B cell (primary cell): Measurements from ENCODE around the gene PEPD. TPM values are rescaled to one million over a fixed set of nuclear protein-coding genes. Genes with fewer than 3 reads are reported as not detected.

Experiments used
- ATAC-seq: fragments of 200-7000 bp; cut with Tn5 transposase; one replicate; pipeline ENCODE4 v1.10.0; 2021; ENCODE audit warnings: low read depth, mild to moderate bottlenecking, moderate number of reproducible peaks, moderate library complexity
- CTCF ChIA-PET: fragments of 350-600 bp; sonication (Branson Sonifier 250); formaldehyde crosslinking; loops from one replicate; lab custom pipeline; 2021; ENCODE audit warnings: antibody characterized with exemption, inconsistent platforms; lab: Charles Lee
- POLR2A ChIA-PET: fragments of 350-600 bp; sonication (Branson Sonifier 250); formaldehyde crosslinking; loops from one replicate; lab custom pipeline; 2021; ENCODE audit warnings: antibody characterized with exemption; lab: Charles Lee
- DNase-seq: peaks from one replicate; pipeline ENCODE4 v3.0.0; 2013
- H2AFZ ChIP-seq: 2 replicates; pipeline ENCODE4 v1.6.1; 2012; ENCODE audit warnings: mild to moderate bottlenecking, low read depth, low read length; ENCODE audit not compliant: insufficient read depth, poor library complexity, severe bottlenecking
- H3K27ac ChIP-seq, 2 donors: 1 replicate in 1 of 2; 2 replicates in 1 of 2; pipeline ENCODE4 v1.5.1; 2012 to 2013; ENCODE audit warnings: low read length in 2 of 2, mild to moderate bottlenecking in 2 of 2, moderate library complexity in 1 of 2
- H3K27me3 ChIP-seq, 4 experiments: fragments of 200-600 bp in 1 of 4; sonication (generic) in 1 of 4; replicated peaks in 1 of 4; 1 replicate in 2 of 4; 2 replicates in 2 of 4; pipeline versions ENCODE4 v1.6.1 to v1.7.0; 2013 to 2016; ENCODE audit warnings: low read length in 3 of 4, mild to moderate bottlenecking in 2 of 4, mixed read lengths in 1 of 4, moderate library complexity in 1 of 4; ENCODE audit not compliant: insufficient read depth in 4 of 4, control insufficient read depth in 3 of 4; ENCODE audit errors: control extremely low read depth in 1 of 4
- H3K36me3 ChIP-seq, 2 experiments: replicated peaks in 1 of 2; 1 replicate in 1 of 2; 2 replicates in 1 of 2; pipeline versions ENCODE4 v1.6.1 to v1.7.1; 2013; ENCODE audit warnings: low read length in 1 of 2; ENCODE audit not compliant: insufficient read depth in 2 of 2, control insufficient read depth in 1 of 2; ENCODE audit errors: control extremely low read depth in 1 of 2, extremely low read depth in 1 of 2
- H3K4me1 ChIP-seq, 2 donors: fragments of 200-600 bp in 1 of 2; sonication (generic) in 1 of 2; 1 replicate in 1 of 2; 2 replicates in 1 of 2; pipeline versions ENCODE4 v1.5.1 to v1.6.1; 2013 to 2017; ENCODE audit warnings: low read length in 2 of 2; ENCODE audit not compliant: control insufficient read depth in 2 of 2, insufficient read depth in 2 of 2
- H3K4me2 ChIP-seq: replicated peaks from 2 replicates; pipeline ENCODE3; 2012; ENCODE audit warnings: mild to moderate bottlenecking, low read depth, low read length; ENCODE audit not compliant: poor library complexity, severe bottlenecking
- H3K4me3 ChIP-seq, 5 experiments: fragments of 200-600 bp in 1 of 5; sonication (generic) in 1 of 5; 1 replicate in 3 of 5; 2 replicates in 2 of 5; pipeline versions ENCODE4 v1.5.1 to v1.7.0; 2011 to 2016; ENCODE audit warnings: low read length in 4 of 5, mild to moderate bottlenecking in 4 of 5, low read depth in 2 of 5, control low read depth in 1 of 5, moderate library complexity in 1 of 5; ENCODE audit not compliant: insufficient read depth in 1 of 5; ENCODE audit errors: control extremely low read depth in 1 of 5, extremely low read depth in 1 of 5
- H3K79me2 ChIP-seq: fragments of 200-600 bp; sonication (generic); one replicate; pipeline ENCODE4 v1.6.0; 2016; ENCODE audit warnings: low read length; ENCODE audit not compliant: control insufficient read depth, insufficient read depth
- H3K9ac ChIP-seq: fragments of 200-600 bp; sonication (generic); 2 replicates; pipeline ENCODE4 v1.6.1; 2017; ENCODE audit warnings: mild to moderate bottlenecking, low read length, moderate library complexity
- H3K9me3 ChIP-seq, 3 donors: one replicate each; pipeline versions ENCODE4 v1.6.1 to v1.7.1; 2013; ENCODE audit warnings: low read length in 2 of 3; ENCODE audit not compliant: control insufficient read depth in 2 of 3, insufficient read depth in 1 of 3; ENCODE audit errors: control extremely low read depth in 1 of 3
- H4K20me1 ChIP-seq: 2 replicates; pipeline ENCODE4 v1.6.0; 2012; ENCODE audit warnings: mild to moderate bottlenecking, low read length; ENCODE audit not compliant: insufficient read depth, control insufficient read depth, poor library complexity, severe bottlenecking
- H3K27ac Mint-ChIP-seq: one replicate; pipeline ENCODE4 v1.8.0; 2021; ENCODE audit warnings: mixed read lengths
- H3K27me3 Mint-ChIP-seq: one replicate; pipeline ENCODE4 v1.8.0; 2021; ENCODE audit warnings: mixed read lengths
- H3K4me1 Mint-ChIP-seq: one replicate; pipeline ENCODE4 v1.8.0; 2021; ENCODE audit warnings: mixed read lengths
- H3K4me3 Mint-ChIP-seq: one replicate; pipeline ENCODE4 v1.8.0; 2021; ENCODE audit warnings: mixed read lengths
- H3K9me3 Mint-ChIP-seq: one replicate; pipeline ENCODE4 v1.8.0; 2022; ENCODE audit warnings: mixed read lengths; ENCODE audit not compliant: insufficient read depth
- EZH2 ChIP-seq: IDR thresholded peaks from 2 replicates; pipeline ENCODE4 v1.6.1; 2012; ENCODE audit warnings: borderline replicate concordance, low read depth, mild to moderate bottlenecking, moderate library complexity, low read length; ENCODE audit not compliant: insufficient read depth, poor library complexity, severe bottlenecking
- WGBS: methylation state at CpG from one replicate; pipeline ENCODE4 v1.1.5; 2013; ENCODE audit warnings: missing lambda C conversion rate; ENCODE audit not compliant: insufficient coverage; 5-methylcytosine and 5-hydroxymethylcytosine counted together
- intact Hi-C: fragments of 100-400 bp; cut with micrococcal nuclease; formaldehyde crosslinking; loops from one replicate; pipeline ENCODE4 v1.10.0; 2022
- polyA plus RNA-seq: library from polyadenylated mRNA; depleted of rRNA; stranded (reverse); fragments of >200 nt; gene quantifications from 2 replicates; pipeline ENCODE4 v1.2.3, GENCODE V29; 2012
- total RNA-seq, 2 donors: library from RNA; stranded (reverse); fragments of 120-200 nt in 1 of 2; gene quantifications; 1 replicate in 1 of 2; 2 replicates in 1 of 2; pipeline versions ENCODE4 v1.2.3 to v1.2.4, GENCODE V29; 2013 to 2022
- TF ChIP-seq, protein P1 (sequence below): fragments of 200-600 bp; IDR thresholded peaks from one replicate; pipeline ENCODE4 v1.8.0; 2022; ENCODE audit warnings: antibody characterized with exemption, mild to moderate bottlenecking

The PEPD gene
- total and polyA plus RNA-seq, 2 donors (not counting 1 experiment from before 2014, with no cell fraction given), result 36.4 to 42.7 TPM

GRCh38 chr19:33505823-33506222, 15.8 kb downstream of the PEPD start:
- Mint-ChIP-seq H3K4me3 (no peak overlapping the region), H3K9me3 (no peaks in the 10 kb centered on the region), H3K4me1 (no peaks in the 10 kb centered on the region), H3K27ac (no peak overlapping the region), H3K27me3 (no peaks in the 10 kb centered on the region)
- Histone ChIP-seq H3K79me2 (no peaks in the 10 kb centered on the region), H3K27ac (no peak overlapping the region), H4K20me1 (peaks cover 5% of the 10 kb centered on the region), H3K36me3 (peaks cover 0 to 6% of the 10 kb centered on the region in 2 experiments), H2AFZ (no peak overlapping the region), H3K9ac (no peak overlapping the region), H3K9me3 (peaks cover 0 to 3% (median 0%) of the 10 kb centered on the region in 3 donors), H3K27me3 (no peaks in the 10 kb centered on the region), H3K4me2 (no peak overlapping the region), H3K4me1 (no peaks in the 10 kb centered on the region), H3K4me3 (no peak overlapping the region)
- no peak for DNase-seq
- CTCF ChIA-PET, result no interaction called here
- POLR2A ChIA-PET, result no interaction called here
- TF ChIP-seq EZH2, result no peak
- TF ChIP-seq, protein P1, sequence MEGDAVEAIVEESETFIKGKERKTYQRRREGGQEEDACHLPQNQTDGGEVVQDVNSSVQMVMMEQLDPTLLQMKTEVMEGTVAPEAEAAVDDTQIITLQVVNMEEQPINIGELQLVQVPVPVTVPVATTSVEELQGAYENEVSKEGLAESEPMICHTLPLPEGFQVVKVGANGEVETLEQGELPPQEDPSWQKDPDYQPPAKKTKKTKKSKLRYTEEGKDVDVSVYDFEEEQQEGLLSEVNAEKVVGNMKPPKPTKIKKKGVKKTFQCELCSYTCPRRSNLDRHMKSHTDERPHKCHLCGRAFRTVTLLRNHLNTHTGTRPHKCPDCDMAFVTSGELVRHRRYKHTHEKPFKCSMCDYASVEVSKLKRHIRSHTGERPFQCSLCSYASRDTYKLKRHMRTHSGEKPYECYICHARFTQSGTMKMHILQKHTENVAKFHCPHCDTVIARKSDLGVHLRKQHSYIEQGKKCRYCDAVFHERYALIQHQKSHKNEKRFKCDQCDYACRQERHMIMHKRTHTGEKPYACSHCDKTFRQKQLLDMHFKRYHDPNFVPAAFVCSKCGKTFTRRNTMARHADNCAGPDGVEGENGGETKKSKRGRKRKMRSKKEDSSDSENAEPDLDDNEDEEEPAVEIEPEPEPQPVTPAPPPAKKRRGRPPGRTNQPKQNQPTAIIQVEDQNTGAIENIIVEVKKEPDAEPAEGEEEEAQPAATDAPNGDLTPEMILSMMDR, result no peak
- no peak for ATAC-seq
- 100% methylated on average over 1 of the region's 1 CpG for WGBS
- intact Hi-C loops, result no loop called here

GRCh38 chr19:33505148-33505547, 16.4 kb downstream of the PEPD start:
- Histone ChIP-seq H3K4me1 (no peaks in the 10 kb centered on the region), H3K27me3 (no peaks in the 10 kb centered on the region), H3K79me2 (no peaks in the 10 kb centered on the region), H4K20me1 (peaks cover 5% of the 10 kb centered on the region), H3K36me3 (peaks cover 0 to 6% of the 10 kb centered on the region in 2 experiments), H3K9me3 (peaks cover 0 to 3% (median 0%) of the 10 kb centered on the region in 3 donors), H3K27ac (no peak overlapping the region), H3K4me3 (no peak overlapping the region), H2AFZ (no peak overlapping the region), H3K9ac (no peak overlapping the region), H3K4me2 (no peak overlapping the region)
- ChIA-PET CTCF (no interaction called here), POLR2A (no interaction called here)
- Mint-ChIP-seq H3K4me1 (no peaks in the 10 kb centered on the region), H3K9me3 (no peaks in the 10 kb centered on the region), H3K4me3 (no peak overlapping the region), H3K27me3 (no peaks in the 10 kb centered on the region), H3K27ac (no peak overlapping the region)
- TF ChIP-seq, protein P1, result no peak
- TF ChIP-seq EZH2, result no peak
- intact Hi-C loops, result no loop called here
- 98% methylated on average over 13 of the region's 16 CpGs for WGBS
- ATAC-seq (no peak), DNase-seq (no peak)
